ENCODE data around the gene NEURL1. TPM values are rescaled to one million over a fixed set of nuclear protein-coding genes. Genes with fewer than 3 reads are reported as not detected.

NEURL1 gene
- polyA plus RNA-seq, 3 donors: 3.0 to 17.2 (median 3.3) TPM

DNA sequence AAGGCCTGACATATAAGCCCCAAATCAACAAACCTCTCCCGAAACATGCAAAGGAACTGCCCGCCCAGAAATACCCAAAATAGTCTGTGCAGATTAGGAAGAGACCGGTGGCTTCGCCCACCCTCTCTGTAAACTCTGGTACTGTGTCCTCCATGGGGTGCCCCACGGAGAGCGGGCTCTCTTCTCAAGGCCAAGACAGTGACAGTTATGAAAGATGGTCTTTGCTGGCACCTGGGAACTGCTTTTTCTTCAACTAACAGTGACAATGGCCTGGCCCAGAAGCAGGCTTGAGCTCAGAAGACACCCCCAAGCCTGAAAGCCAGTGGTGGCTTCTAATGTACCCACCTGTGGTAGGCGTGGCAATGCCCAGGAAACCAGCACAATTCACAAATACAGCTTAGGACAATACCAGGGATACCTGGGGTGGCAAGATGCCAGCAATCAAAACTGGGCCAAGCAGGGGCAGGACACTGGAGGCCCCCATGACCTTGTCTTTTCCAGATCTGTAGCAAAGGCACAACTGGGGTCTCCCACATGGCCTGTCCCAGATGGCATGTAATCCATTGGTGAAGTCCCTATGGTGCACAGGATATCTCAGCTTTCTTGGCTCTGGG is 107.6 kb downstream of the NEURL1 start:
- Mint-ChIP-seq H3K4me3 (no peak overlapping the region), H3K9me3 (peaks cover 0 to 5% (median 0%) of the 10 kb centered on the region in 7 donors), H3K27me3 (ENCODE audit: low read depth in 3 of 3) (no peaks in the 10 kb centered on the region), H3K4me1 (no peaks in the 10 kb centered on the region), H3K36me3 (peaks cover 2 to 4% of the 10 kb centered on the region in 2 donors), H3K27ac (no peak overlapping the region)
- WGBS (ENCODE audit: insufficient coverage): 93% methylated on average over 5 of the region's 7 CpGs
- no peak for DNase-seq
- no peak overlapping the region for H3K4me2 ChIP-seq (replicated peaks; ENCODE audit: extremely low read depth, low read length, poor library complexity, severe bottlenecking)
- no peaks in the 10 kb centered on the region for H3K9me3 ChIP-seq (replicated peaks in 1 of 2; ENCODE audit: control insufficient read depth in 1 of 2, insufficient read depth in 1 of 2, low read length in 2 of 2)
- intact Hi-C loops (cut with micrococcal nuclease): no loop called here
- no peak overlapping the region for H3K9ac ChIP-seq (ENCODE audit: insufficient read depth, low read length, poor library complexity, severe bottlenecking)
- no peak overlapping the region for H3K4me3 ChIP-seq (replicated peaks in 1 of 3; ENCODE audit: low read depth in 2 of 3, low read length in 3 of 3)
- no peaks in the 10 kb centered on the region for H4K20me1 ChIP-seq (ENCODE audit: insufficient read depth, low read length)
- H3K36me3 ChIP-seq (replicated peaks in 1 of 2; ENCODE audit: control insufficient read depth in 1 of 2, insufficient read depth in 2 of 2, low read length in 2 of 2): no peaks in the 10 kb centered on the region
- H3K79me2 ChIP-seq (ENCODE audit: insufficient read depth, low read length): no peaks in the 10 kb centered on the region
- no peak overlapping the region for H2AFZ ChIP-seq (ENCODE audit: insufficient read depth, low read depth, low read length, poor library complexity, severe bottlenecking)
- TF ChIP-seq, protein P1, sequence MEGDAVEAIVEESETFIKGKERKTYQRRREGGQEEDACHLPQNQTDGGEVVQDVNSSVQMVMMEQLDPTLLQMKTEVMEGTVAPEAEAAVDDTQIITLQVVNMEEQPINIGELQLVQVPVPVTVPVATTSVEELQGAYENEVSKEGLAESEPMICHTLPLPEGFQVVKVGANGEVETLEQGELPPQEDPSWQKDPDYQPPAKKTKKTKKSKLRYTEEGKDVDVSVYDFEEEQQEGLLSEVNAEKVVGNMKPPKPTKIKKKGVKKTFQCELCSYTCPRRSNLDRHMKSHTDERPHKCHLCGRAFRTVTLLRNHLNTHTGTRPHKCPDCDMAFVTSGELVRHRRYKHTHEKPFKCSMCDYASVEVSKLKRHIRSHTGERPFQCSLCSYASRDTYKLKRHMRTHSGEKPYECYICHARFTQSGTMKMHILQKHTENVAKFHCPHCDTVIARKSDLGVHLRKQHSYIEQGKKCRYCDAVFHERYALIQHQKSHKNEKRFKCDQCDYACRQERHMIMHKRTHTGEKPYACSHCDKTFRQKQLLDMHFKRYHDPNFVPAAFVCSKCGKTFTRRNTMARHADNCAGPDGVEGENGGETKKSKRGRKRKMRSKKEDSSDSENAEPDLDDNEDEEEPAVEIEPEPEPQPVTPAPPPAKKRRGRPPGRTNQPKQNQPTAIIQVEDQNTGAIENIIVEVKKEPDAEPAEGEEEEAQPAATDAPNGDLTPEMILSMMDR (IDR thresholded peaks at IDR 0.05): no peak
- no peaks in the 10 kb centered on the region for H3K27me3 ChIP-seq (ENCODE audit: control insufficient read depth in 2 of 2, insufficient read depth in 2 of 2, low read length in 2 of 2)
- H3K27ac ChIP-seq (ENCODE audit: low read depth in 1 of 2, low read length in 2 of 2): no peak overlapping the region
- H3K4me1 ChIP-seq (ENCODE audit: control insufficient read depth in 1 of 2, insufficient read depth in 2 of 2, low read length in 2 of 2): no peaks in the 10 kb centered on the region

DNA sequence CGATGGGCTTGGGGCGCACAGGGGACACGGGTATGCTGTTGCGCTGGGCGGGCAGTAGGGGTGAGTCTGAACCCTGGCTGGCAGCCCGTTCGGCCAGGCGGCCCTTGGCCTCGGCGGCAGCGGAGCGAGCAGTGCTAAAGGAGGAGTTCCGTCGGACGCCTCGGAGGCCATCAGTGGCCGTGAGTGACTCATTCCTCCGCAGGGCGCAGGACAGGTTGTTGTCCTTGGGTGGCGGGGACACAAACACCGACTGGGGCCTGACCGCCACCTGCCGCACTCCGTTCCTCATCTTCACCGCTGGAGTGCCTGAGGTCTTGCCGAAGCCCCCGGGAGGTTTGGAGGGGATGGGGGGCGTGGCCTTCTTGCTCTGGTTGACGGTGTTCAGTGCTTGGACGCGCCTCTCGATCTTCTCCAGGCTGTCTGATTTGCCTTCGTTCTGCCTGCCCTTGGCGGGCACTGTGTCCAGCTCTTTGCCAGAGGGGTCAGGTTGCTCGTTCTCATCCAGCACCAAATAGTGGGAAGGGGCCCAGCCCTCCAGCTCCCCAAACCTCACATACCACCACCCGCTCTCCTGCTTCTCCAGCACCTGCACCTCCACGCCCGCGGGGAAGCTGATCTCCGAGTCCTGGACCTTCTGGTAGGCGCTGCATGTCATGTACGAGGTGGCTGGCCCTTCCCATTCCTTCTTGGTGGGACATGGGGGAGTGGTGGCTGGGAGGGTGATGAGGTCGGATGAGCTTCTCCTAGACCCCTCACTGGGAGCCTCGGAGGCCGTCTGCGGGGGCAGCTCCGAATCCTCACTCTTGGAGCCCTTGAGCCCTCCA is 108.7 kb downstream of the NEURL1 start:
- Histone ChIP-seq H3K9me3 (replicated peaks in 1 of 2; ENCODE audit: control insufficient read depth in 1 of 2, insufficient read depth in 1 of 2, low read length in 2 of 2) (no peaks in the 10 kb centered on the region), H3K4me1 (ENCODE audit: control insufficient read depth in 1 of 2, insufficient read depth in 2 of 2, low read length in 2 of 2) (no peaks in the 10 kb centered on the region), H4K20me1 (ENCODE audit: insufficient read depth, low read length) (no peaks in the 10 kb centered on the region), H3K4me2 (replicated peaks; ENCODE audit: extremely low read depth, low read length, poor library complexity, severe bottlenecking) (no peak overlapping the region), H3K36me3 (replicated peaks in 1 of 2; ENCODE audit: control insufficient read depth in 1 of 2, insufficient read depth in 2 of 2, low read length in 2 of 2) (no peaks in the 10 kb centered on the region), H3K27ac (ENCODE audit: low read depth in 1 of 2, low read length in 2 of 2) (no peak overlapping the region), H2AFZ (ENCODE audit: insufficient read depth, low read depth, low read length, poor library complexity, severe bottlenecking) (no peak overlapping the region), H3K9ac (ENCODE audit: insufficient read depth, low read length, poor library complexity, severe bottlenecking) (no peak overlapping the region), H3K27me3 (ENCODE audit: control insufficient read depth in 2 of 2, insufficient read depth in 2 of 2, low read length in 2 of 2) (no peaks in the 10 kb centered on the region), H3K79me2 (ENCODE audit: insufficient read depth, low read length) (no peaks in the 10 kb centered on the region), H3K4me3 (replicated peaks in 1 of 3; ENCODE audit: low read depth in 2 of 3, low read length in 3 of 3) (no peak overlapping the region)
- Mint-ChIP-seq H3K27ac (no peak overlapping the region), H3K9me3 (peaks cover 0 to 5% (median 2%) of the 10 kb centered on the region in 7 donors), H3K4me1 (no peaks in the 10 kb centered on the region), H3K4me3 (no peak overlapping the region), H3K27me3 (ENCODE audit: low read depth in 3 of 3) (no peaks in the 10 kb centered on the region), H3K36me3 (peaks cover 2 to 4% of the 10 kb centered on the region in 2 donors)
- intact Hi-C loops (cut with micrococcal nuclease): no loop called here
- TF ChIP-seq, protein P1 (IDR thresholded peaks at IDR 0.05): no peak
- WGBS (ENCODE audit: insufficient coverage): 95% methylated on average over 37 of the region's 47 CpGs
- DNase-seq: no peak
